ENCODE results near the gene AMFR. TPM values are rescaled to one million over a fixed set of nuclear protein-coding genes. Genes with fewer than 3 reads are reported as not detected.

AMFR gene
- polyA plus RNA-seq, 3 donors = 28.3 to 68.1 (median 48.9) TPM

GRCh38 chr16:56413381-56413780, 12.0 kb downstream of the AMFR start:
- Mint-ChIP-seq H3K27ac (peak overlapping the region in 1 of 7 donors; percentile 56), H3K4me3 (no peak overlapping the region), H3K4me1 (peaks cover 30% of the 10 kb centered on the region), H3K36me3 (peaks cover 52 to 61% of the 10 kb centered on the region in 2 donors), H3K27me3 (ENCODE audit: low read depth in 3 of 3) (peaks cover 0 to 1% (median 1%) of the 10 kb centered on the region in 3 donors), H3K9me3 (no peaks in the 10 kb centered on the region)
- Histone ChIP-seq H3K4me1 (ENCODE audit: control insufficient read depth in 1 of 2, insufficient read depth in 2 of 2, low read length in 2 of 2) (peaks cover 17 to 19% of the 10 kb centered on the region in 2 donors), H3K79me2 (ENCODE audit: insufficient read depth, low read length) (peaks cover 59% of the 10 kb centered on the region), H3K27ac (ENCODE audit: low read depth in 1 of 2, low read length in 2 of 2) (no peak overlapping the region), H3K9me3 (replicated peaks in 1 of 2; ENCODE audit: control insufficient read depth in 1 of 2, insufficient read depth in 1 of 2, low read length in 2 of 2) (no peaks in the 10 kb centered on the region), H3K4me3 (replicated peaks in 1 of 3; ENCODE audit: low read depth in 2 of 3, low read length in 3 of 3) (no peak overlapping the region), H3K36me3 (replicated peaks in 1 of 2; ENCODE audit: control insufficient read depth in 1 of 2, insufficient read depth in 2 of 2, low read length in 2 of 2) (peaks cover 27 to 59% of the 10 kb centered on the region in 2 donors), H3K9ac (ENCODE audit: insufficient read depth, low read length, poor library complexity, severe bottlenecking) (no peak overlapping the region), H3K27me3 (ENCODE audit: control insufficient read depth in 2 of 2, insufficient read depth in 2 of 2, low read length in 2 of 2) (no peaks in the 10 kb centered on the region), H4K20me1 (ENCODE audit: insufficient read depth, low read length) (peaks cover 94% of the 10 kb centered on the region), H2AFZ (ENCODE audit: insufficient read depth, low read depth, low read length, poor library complexity, severe bottlenecking) (no peak overlapping the region), H3K4me2 (replicated peaks; ENCODE audit: extremely low read depth, low read length, poor library complexity, severe bottlenecking) (no peak overlapping the region)
- WGBS (ENCODE audit: insufficient coverage) = 62% methylated on average over 3 of the region's 5 CpGs
- TF ChIP-seq, protein P1, sequence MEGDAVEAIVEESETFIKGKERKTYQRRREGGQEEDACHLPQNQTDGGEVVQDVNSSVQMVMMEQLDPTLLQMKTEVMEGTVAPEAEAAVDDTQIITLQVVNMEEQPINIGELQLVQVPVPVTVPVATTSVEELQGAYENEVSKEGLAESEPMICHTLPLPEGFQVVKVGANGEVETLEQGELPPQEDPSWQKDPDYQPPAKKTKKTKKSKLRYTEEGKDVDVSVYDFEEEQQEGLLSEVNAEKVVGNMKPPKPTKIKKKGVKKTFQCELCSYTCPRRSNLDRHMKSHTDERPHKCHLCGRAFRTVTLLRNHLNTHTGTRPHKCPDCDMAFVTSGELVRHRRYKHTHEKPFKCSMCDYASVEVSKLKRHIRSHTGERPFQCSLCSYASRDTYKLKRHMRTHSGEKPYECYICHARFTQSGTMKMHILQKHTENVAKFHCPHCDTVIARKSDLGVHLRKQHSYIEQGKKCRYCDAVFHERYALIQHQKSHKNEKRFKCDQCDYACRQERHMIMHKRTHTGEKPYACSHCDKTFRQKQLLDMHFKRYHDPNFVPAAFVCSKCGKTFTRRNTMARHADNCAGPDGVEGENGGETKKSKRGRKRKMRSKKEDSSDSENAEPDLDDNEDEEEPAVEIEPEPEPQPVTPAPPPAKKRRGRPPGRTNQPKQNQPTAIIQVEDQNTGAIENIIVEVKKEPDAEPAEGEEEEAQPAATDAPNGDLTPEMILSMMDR (IDR thresholded peaks at IDR 0.05) = no peak
- intact Hi-C loops (cut with micrococcal nuclease) = no loop called here
- no peak for DNase-seq

DNA sequence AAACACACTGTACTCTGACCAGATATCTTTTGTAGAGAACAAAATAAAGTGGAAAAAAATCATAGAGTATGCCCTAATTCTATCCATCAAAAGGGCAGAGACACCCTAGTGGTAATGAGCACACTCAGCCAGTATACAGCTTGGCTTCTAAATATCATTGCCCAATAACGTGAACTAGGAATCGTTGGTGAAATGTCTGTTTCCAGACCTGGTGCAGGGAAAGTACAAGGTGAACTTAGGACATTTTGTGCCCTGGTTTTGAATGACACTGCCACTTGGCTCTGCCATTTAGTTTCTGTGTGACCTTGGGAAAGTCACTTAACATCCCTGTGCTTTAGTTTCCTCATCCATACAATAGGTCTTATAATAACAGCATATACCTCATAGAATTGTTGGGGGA, 13.7 kb downstream of the AMFR start:
- no peak overlapping the region for H3K4me3 ChIP-seq (replicated peaks in 1 of 3; ENCODE audit: low read depth in 2 of 3, low read length in 3 of 3)
- H3K27ac Mint-ChIP-seq = no peak overlapping the region
- no peak for DNase-seq
- no peaks in the 10 kb centered on the region for H3K27me3 ChIP-seq (ENCODE audit: control insufficient read depth in 2 of 2, insufficient read depth in 2 of 2, low read length in 2 of 2)
- no peak overlapping the region for H3K9ac ChIP-seq (ENCODE audit: insufficient read depth, low read length, poor library complexity, severe bottlenecking)
- H3K9me3 ChIP-seq (replicated peaks in 1 of 2; ENCODE audit: control insufficient read depth in 1 of 2, insufficient read depth in 1 of 2, low read length in 2 of 2) = no peaks in the 10 kb centered on the region
- WGBS (ENCODE audit: insufficient coverage) = 92% methylated on average over 2 of the region's 2 CpGs
- H3K4me3 Mint-ChIP-seq = no peak overlapping the region
- H3K4me1 ChIP-seq (ENCODE audit: control insufficient read depth in 1 of 2, insufficient read depth in 2 of 2, low read length in 2 of 2) = peaks cover 15 to 19% of the 10 kb centered on the region in 2 donors
- H3K27ac ChIP-seq (ENCODE audit: low read depth in 1 of 2, low read length in 2 of 2) = no peak overlapping the region
- H3K4me1 Mint-ChIP-seq = peaks cover 29% of the 10 kb centered on the region
- H3K4me2 ChIP-seq (replicated peaks; ENCODE audit: extremely low read depth, low read length, poor library complexity, severe bottlenecking) = no peak overlapping the region
- H3K36me3 Mint-ChIP-seq = peaks cover 60 to 72% of the 10 kb centered on the region in 2 donors
- H3K36me3 ChIP-seq (replicated peaks in 1 of 2; ENCODE audit: control insufficient read depth in 1 of 2, insufficient read depth in 2 of 2, low read length in 2 of 2) = peaks cover 40 to 72% of the 10 kb centered on the region in 2 donors
- H3K27me3 Mint-ChIP-seq (ENCODE audit: low read depth in 3 of 3) = peaks cover 0 to 1% (median 1%) of the 10 kb centered on the region in 3 donors
- H3K9me3 Mint-ChIP-seq = no peaks in the 10 kb centered on the region
- TF ChIP-seq, protein P1 (IDR thresholded peaks at IDR 0.05) = no peak
- peaks cover 84% of the 10 kb centered on the region for H4K20me1 ChIP-seq (ENCODE audit: insufficient read depth, low read length)
- no peak overlapping the region for H2AFZ ChIP-seq (ENCODE audit: insufficient read depth, low read depth, low read length, poor library complexity, severe bottlenecking)
- intact Hi-C loops (cut with micrococcal nuclease) = no loop called here
- peaks cover 42% of the 10 kb centered on the region for H3K79me2 ChIP-seq (ENCODE audit: insufficient read depth, low read length)
